WTC11 (cell line): ENCODE results near the gene MBP. TPM values are rescaled to one million over a fixed set of nuclear protein-coding genes. Genes with fewer than 3 reads are reported as not detected.

Experiments
- ATAC-seq: fragments of 200-7000 bp; cut with Tn5 transposase; 2 replicates; pipeline ENCODE4 v1.10.0; 2021; ENCODE audit warnings: mild to moderate bottlenecking, moderate library complexity
- CTCF ChIA-PET: fragments of 300-600 bp; sonication (Branson Sonifier 250); formaldehyde crosslinking; loops from one replicate; lab custom pipeline; 2021; ENCODE audit warnings: antibody characterized with exemption; lab: Charles Lee
- POLR2A ChIA-PET: fragments of 350-600 bp; sonication (Branson Sonifier 250); formaldehyde crosslinking; loops from one replicate; lab custom pipeline; 2021; ENCODE audit warnings: antibody characterized with exemption; lab: Charles Lee
- DNase-seq: peaks from one replicate; pipeline ENCODE4 v3.0.0; 2021; ENCODE audit warnings: low spot score
- H3K27ac Mint-ChIP-seq: 2 replicates; pipeline ENCODE4 v1.8.0; 2021; ENCODE audit warnings: mixed read lengths
- H3K27me3 Mint-ChIP-seq: 2 replicates; pipeline ENCODE4 v1.8.0; 2021; ENCODE audit warnings: low read depth, mild to moderate bottlenecking, moderate library complexity, mixed read lengths
- H3K36me3 Mint-ChIP-seq: 2 replicates; pipeline ENCODE4 v1.8.0; 2021; ENCODE audit warnings: mixed read lengths
- H3K4me1 Mint-ChIP-seq: 2 replicates; pipeline ENCODE4 v1.8.0; 2022; ENCODE audit warnings: mixed read lengths
- H3K4me3 Mint-ChIP-seq: 2 replicates; pipeline ENCODE4 v1.8.0; 2021; ENCODE audit warnings: mild to moderate bottlenecking, moderate library complexity, mixed read lengths
- H3K9me3 Mint-ChIP-seq: 2 replicates; pipeline ENCODE4 v1.8.0; 2021; ENCODE audit warnings: mixed read lengths
- ARID4B ChIP-seq: sonication (generic); formaldehyde crosslinking; IDR thresholded peaks from 2 replicates; pipeline ENCODE4 v1.8.0; 2023; ENCODE audit warnings: missing genetic modification reagents, mild to moderate bottlenecking, borderline replicate concordance
- E2F5 ChIP-seq: sonication (generic); formaldehyde crosslinking; IDR thresholded peaks from 2 replicates; pipeline ENCODE4 v1.8.1; 2022; ENCODE audit warnings: mild to moderate bottlenecking, moderate library complexity, missing genetic modification reagents
- GABPB1 ChIP-seq: sonication (generic); formaldehyde crosslinking; IDR thresholded peaks from 2 replicates; pipeline ENCODE4 v1.8.1; 2023; ENCODE audit warnings: mild to moderate bottlenecking, missing genetic modification reagents
- KAT7 ChIP-seq: sonication (generic); formaldehyde crosslinking; IDR thresholded peaks from 2 replicates; pipeline ENCODE4 v1.8.1; 2023; ENCODE audit warnings: missing genetic modification reagents, mild to moderate bottlenecking, borderline replicate concordance
- MLX ChIP-seq: sonication (generic); formaldehyde crosslinking; IDR thresholded peaks from 2 replicates; pipeline ENCODE4 v1.8.1; 2023; ENCODE audit warnings: mild to moderate bottlenecking, missing genetic modification reagents, moderate library complexity
- NFE2L1 ChIP-seq: sonication (generic); formaldehyde crosslinking; IDR thresholded peaks from 2 replicates; pipeline ENCODE4 v1.8.1; 2023; ENCODE audit warnings: missing genetic modification reagents
- PRRX2 ChIP-seq: fragments of 250-450 bp; sonication (Bioruptor Pico); IDR thresholded peaks from 2 replicates; pipeline ENCODE4 v1.8.0; 2021; ENCODE audit warnings: mild to moderate bottlenecking
- ZNF121 ChIP-seq: sonication (generic); formaldehyde crosslinking; IDR thresholded peaks from 2 replicates; pipeline ENCODE4 v1.8.0; 2023; ENCODE audit warnings: missing genetic modification reagents
- total RNA-seq: library from RNA; stranded (reverse); gene quantifications from 3 replicates; pipeline ENCODE4 v1.2.3, GENCODE V29; 2021
- TF ChIP-seq, protein P1 (sequence below): fragments of 250-450 bp; sonication (Bioruptor Pico); IDR thresholded peaks from 2 replicates; pipeline ENCODE4 v1.9.0; 2021; ENCODE audit warnings: mild to moderate bottlenecking, borderline replicate concordance
- TF ChIP-seq, protein P2 (sequence below): fragments of 200-600 bp; IDR thresholded peaks from 2 replicates; pipeline ENCODE4 v1.8.0; 2022; ENCODE audit warnings: antibody characterized with exemption
- TF ChIP-seq, protein P3 (sequence below): sonication (generic); formaldehyde crosslinking; IDR thresholded peaks from 2 replicates; pipeline ENCODE4 v1.8.0; 2023; ENCODE audit warnings: missing genetic modification reagents
- TF ChIP-seq, protein P4 (sequence below): sonication (generic); formaldehyde crosslinking; conservative IDR thresholded peaks from 2 replicates; pipeline ENCODE4 v1.8.1; 2022; ENCODE audit warnings: mild to moderate bottlenecking, missing genetic modification reagents
- TF ChIP-seq, protein P5 (sequence below): sonication (generic); formaldehyde crosslinking; IDR thresholded peaks from 2 replicates; pipeline ENCODE4 v1.8.0; 2022; ENCODE audit warnings: mild to moderate bottlenecking, missing genetic modification reagents

The MBP gene
- total RNA-seq, 1 experiment from 2014 or later, result 19.6 TPM

DNA sequence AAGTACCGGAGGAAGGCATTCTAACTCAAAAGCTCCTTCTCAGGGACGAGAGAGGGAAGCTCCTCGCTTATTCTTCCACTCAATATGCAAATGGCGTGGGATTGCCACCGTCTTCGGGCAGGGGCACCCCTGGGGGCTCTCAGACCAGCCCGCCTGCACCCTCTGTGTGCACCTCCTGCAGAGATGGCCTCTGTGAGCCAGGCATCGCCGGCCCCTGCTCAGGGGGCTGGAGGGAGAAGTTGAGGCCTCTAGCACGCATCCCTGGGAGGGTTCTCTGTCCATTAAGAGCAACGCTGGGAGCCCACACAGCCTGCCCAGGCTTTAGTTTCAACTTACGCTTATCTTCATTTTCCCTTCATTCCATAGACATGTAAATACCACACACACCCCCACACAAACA, 125.3 kb downstream of the MBP start (continued):
- TF ChIP-seq, protein P1, sequence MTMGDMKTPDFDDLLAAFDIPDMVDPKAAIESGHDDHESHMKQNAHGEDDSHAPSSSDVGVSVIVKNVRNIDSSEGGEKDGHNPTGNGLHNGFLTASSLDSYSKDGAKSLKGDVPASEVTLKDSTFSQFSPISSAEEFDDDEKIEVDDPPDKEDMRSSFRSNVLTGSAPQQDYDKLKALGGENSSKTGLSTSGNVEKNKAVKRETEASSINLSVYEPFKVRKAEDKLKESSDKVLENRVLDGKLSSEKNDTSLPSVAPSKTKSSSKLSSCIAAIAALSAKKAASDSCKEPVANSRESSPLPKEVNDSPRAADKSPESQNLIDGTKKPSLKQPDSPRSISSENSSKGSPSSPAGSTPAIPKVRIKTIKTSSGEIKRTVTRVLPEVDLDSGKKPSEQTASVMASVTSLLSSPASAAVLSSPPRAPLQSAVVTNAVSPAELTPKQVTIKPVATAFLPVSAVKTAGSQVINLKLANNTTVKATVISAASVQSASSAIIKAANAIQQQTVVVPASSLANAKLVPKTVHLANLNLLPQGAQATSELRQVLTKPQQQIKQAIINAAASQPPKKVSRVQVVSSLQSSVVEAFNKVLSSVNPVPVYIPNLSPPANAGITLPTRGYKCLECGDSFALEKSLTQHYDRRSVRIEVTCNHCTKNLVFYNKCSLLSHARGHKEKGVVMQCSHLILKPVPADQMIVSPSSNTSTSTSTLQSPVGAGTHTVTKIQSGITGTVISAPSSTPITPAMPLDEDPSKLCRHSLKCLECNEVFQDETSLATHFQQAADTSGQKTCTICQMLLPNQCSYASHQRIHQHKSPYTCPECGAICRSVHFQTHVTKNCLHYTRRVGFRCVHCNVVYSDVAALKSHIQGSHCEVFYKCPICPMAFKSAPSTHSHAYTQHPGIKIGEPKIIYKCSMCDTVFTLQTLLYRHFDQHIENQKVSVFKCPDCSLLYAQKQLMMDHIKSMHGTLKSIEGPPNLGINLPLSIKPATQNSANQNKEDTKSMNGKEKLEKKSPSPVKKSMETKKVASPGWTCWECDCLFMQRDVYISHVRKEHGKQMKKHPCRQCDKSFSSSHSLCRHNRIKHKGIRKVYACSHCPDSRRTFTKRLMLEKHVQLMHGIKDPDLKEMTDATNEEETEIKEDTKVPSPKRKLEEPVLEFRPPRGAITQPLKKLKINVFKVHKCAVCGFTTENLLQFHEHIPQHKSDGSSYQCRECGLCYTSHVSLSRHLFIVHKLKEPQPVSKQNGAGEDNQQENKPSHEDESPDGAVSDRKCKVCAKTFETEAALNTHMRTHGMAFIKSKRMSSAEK (CRISPR knock-in tag), result no peak
- TF ChIP-seq, all 79 proteins: peak for 0

DNA sequence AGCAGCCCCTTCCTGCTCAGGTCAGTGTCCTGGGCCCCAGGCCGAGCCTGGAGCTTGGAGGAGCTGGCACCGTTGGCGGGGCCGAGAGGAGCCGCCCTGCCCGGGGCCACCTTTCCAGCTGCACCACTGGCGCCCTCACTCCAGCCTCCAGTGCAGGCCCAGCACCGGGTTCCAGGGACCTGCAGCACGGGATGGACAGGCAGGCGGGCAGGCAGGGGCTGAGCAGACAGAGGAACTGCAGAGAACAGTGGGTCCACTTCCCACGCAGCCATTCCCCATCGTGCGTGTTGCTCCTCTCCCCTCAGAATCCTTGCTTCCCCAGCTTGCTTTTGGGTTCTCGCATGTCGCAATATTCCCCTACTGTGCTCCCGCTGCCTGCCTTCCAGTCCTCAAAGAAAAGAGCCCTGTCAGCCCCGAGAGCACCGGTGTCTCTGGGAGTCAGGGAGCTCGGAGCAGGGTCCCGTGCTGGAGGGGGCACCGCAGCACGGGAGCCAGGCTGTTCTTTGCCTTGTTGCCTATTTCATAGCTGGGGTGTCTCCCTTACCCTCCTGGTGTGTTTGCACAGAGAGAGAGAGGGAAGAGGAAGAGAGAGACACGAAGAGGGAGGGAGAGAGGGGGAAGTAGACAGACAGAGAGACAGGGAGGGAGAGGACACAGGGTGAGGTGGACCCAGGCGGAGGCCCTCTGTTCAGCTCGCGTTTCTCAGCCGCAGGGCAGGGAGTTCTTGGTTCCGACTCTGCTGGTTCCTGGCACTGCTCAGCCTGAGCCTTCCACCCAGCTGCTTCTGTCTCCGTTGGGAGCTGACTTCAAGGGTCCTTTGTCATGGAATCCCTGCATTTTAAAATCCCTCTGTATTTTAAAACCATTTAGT, 126.0 kb downstream of the MBP start:
- Mint-ChIP-seq H3K27ac (peak overlapping the region; percentile 68), H3K27me3 (no peaks in the 10 kb centered on the region), H3K9me3 (no peaks in the 10 kb centered on the region), H3K36me3 (no peaks in the 10 kb centered on the region), H3K4me1 (peaks cover 36% of the 10 kb centered on the region), H3K4me3 (no peak overlapping the region)
- CTCF ChIA-PET, result interaction anchor here (0.8 to 1.3 kb wide), 5 partner anchors 37 to 656 kb away, joined by 3 to 7 read pairs (median 4); no protein-coding TSS in a partner anchor
- POLR2A ChIA-PET, result interaction anchor here (1.2 kb wide), 1 partner anchor 51 kb away, joined by 3 read pairs; no protein-coding TSS in a partner anchor
- ATAC-seq (peak; percentile 61), DNase-seq (no peak)
- TF ChIP-seq, protein P2, sequence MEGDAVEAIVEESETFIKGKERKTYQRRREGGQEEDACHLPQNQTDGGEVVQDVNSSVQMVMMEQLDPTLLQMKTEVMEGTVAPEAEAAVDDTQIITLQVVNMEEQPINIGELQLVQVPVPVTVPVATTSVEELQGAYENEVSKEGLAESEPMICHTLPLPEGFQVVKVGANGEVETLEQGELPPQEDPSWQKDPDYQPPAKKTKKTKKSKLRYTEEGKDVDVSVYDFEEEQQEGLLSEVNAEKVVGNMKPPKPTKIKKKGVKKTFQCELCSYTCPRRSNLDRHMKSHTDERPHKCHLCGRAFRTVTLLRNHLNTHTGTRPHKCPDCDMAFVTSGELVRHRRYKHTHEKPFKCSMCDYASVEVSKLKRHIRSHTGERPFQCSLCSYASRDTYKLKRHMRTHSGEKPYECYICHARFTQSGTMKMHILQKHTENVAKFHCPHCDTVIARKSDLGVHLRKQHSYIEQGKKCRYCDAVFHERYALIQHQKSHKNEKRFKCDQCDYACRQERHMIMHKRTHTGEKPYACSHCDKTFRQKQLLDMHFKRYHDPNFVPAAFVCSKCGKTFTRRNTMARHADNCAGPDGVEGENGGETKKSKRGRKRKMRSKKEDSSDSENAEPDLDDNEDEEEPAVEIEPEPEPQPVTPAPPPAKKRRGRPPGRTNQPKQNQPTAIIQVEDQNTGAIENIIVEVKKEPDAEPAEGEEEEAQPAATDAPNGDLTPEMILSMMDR, result no peak
- TF ChIP-seq, protein P3, sequence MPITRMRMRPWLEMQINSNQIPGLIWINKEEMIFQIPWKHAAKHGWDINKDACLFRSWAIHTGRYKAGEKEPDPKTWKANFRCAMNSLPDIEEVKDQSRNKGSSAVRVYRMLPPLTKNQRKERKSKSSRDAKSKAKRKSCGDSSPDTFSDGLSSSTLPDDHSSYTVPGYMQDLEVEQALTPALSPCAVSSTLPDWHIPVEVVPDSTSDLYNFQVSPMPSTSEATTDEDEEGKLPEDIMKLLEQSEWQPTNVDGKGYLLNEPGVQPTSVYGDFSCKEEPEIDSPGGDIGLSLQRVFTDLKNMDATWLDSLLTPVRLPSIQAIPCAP (CRISPR knock-in tag), result no peak
- no peak for TF ChIP-seq NFE2L1 (CRISPR knock-in tag)

- DNase-seq, result no peak
- Mint-ChIP-seq H3K36me3 (no peaks in the 10 kb centered on the region), H3K9me3 (no peaks in the 10 kb centered on the region), H3K4me3 (no peak overlapping the region), H3K4me1 (peaks cover 28% of the 10 kb centered on the region), H3K27ac (no peak overlapping the region), H3K27me3 (no peaks in the 10 kb centered on the region)
- CTCF ChIA-PET, result interaction anchor here (1.2 to 1.3 kb wide), 2 partner anchors 50 to 56 kb away, joined by 6 to 7 read pairs; no protein-coding TSS in a partner anchor
- POLR2A ChIA-PET, result no interaction called here
- ATAC-seq, result no peak
- TF ChIP-seq GABPB1 (no peak), ZNF121 (no peak), KAT7 (no peak), PRRX2 (CRISPR knock-in tag) (no peak), MLX (CRISPR knock-in tag) (no peak), E2F5 (CRISPR knock-in tag) (no peak), ARID4B (CRISPR knock-in tag) (no peak)
- TF ChIP-seq, protein P2, result no peak
- TF ChIP-seq, protein P4, sequence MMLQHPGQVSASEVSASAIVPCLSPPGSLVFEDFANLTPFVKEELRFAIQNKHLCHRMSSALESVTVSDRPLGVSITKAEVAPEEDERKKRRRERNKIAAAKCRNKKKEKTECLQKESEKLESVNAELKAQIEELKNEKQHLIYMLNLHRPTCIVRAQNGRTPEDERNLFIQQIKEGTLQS (CRISPR knock-in tag), result no peak
- TF ChIP-seq, protein P5, sequence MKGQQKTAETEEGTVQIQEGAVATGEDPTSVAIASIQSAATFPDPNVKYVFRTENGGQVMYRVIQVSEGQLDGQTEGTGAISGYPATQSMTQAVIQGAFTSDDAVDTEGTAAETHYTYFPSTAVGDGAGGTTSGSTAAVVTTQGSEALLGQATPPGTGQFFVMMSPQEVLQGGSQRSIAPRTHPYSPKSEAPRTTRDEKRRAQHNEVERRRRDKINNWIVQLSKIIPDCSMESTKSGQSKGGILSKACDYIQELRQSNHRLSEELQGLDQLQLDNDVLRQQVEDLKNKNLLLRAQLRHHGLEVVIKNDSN, result no peak
Measured at GRCh38 chr18:77005651-77006195, 126.9 kb downstream of the MBP start.
